ENCODE results near the gene RBMS3. TPM values are rescaled to one million over a fixed set of nuclear protein-coding genes. Genes with fewer than 3 reads are reported as not detected.

RBMS3 gene
- total RNA-seq, 3 donors from 2014 or later, result 4.6 to 53.6 (median 11.7) TPM

- H3K9me3 ChIP-seq, result no peaks in the 10 kb centered on the region
- DNase-seq, result no peak
- ATAC-seq, result no peak
- no peak for TF ChIP-seq CTCF (IDR thresholded peaks at IDR 0.05)
- no peaks in the 10 kb centered on the region for H3K4me1 ChIP-seq (ENCODE audit: low read depth)
- intact Hi-C loops (cut with DNase I, micrococcal nuclease), result no loop called here
- H3K36me3 ChIP-seq (ENCODE audit: low read depth), result no peaks in the 10 kb centered on the region
- no peak overlapping the region for H3K4me3 ChIP-seq
Measured at GRCh38 chr3:29267226-29267625, 13.6 kb upstream of the RBMS3 start.

- DNase-seq (no peak), ATAC-seq (no peak)
- no peak for TF ChIP-seq CTCF (IDR thresholded peaks at IDR 0.05)
- Histone ChIP-seq H3K36me3 (ENCODE audit: low read depth) (no peaks in the 10 kb centered on the region), H3K4me3 (no peak overlapping the region), H3K4me1 (ENCODE audit: low read depth) (no peaks in the 10 kb centered on the region), H3K9me3 (no peaks in the 10 kb centered on the region)
- intact Hi-C loops (cut with DNase I, micrococcal nuclease), result no loop called here
Measured at GRCh38 chr3:29268651-29269050, 12.2 kb upstream of the RBMS3 start.

GRCh38 chr3:29270752-29271151 lies 10.1 kb upstream of the RBMS3 start:
- no peaks in the 10 kb centered on the region for H3K36me3 ChIP-seq (ENCODE audit: low read depth)
- no peaks in the 10 kb centered on the region for H3K4me1 ChIP-seq (ENCODE audit: low read depth)
- ATAC-seq (no peak), DNase-seq (no peak)
- TF ChIP-seq CTCF (IDR thresholded peaks at IDR 0.05), result no peak
- H3K9me3 ChIP-seq, result no peaks in the 10 kb centered on the region
- H3K4me3 ChIP-seq, result no peak overlapping the region
- intact Hi-C loops (cut with DNase I, micrococcal nuclease), result no loop called here

GRCh38 chr3:29271475-29271874 lies 9.4 kb upstream of the RBMS3 start:
- Histone ChIP-seq H3K4me3 (no peak overlapping the region), H3K9me3 (no peaks in the 10 kb centered on the region), H3K4me1 (ENCODE audit: low read depth) (no peaks in the 10 kb centered on the region), H3K36me3 (ENCODE audit: low read depth) (no peaks in the 10 kb centered on the region)
- TF ChIP-seq CTCF (IDR thresholded peaks at IDR 0.05), result no peak
- intact Hi-C loops (cut with DNase I, micrococcal nuclease), result no loop called here
- ATAC-seq (no peak), DNase-seq (no peak)

GRCh38 chr3:29274667-29275066 lies 6.2 kb upstream of the RBMS3 start:
- intact Hi-C loops (cut with DNase I, micrococcal nuclease), result no loop called here
- H3K4me1 ChIP-seq (ENCODE audit: low read depth), result no peaks in the 10 kb centered on the region
- no peaks in the 10 kb centered on the region for H3K36me3 ChIP-seq (ENCODE audit: low read depth)
- no peak for ATAC-seq
- no peak for TF ChIP-seq CTCF (IDR thresholded peaks at IDR 0.05)
- H3K9me3 ChIP-seq, result no peaks in the 10 kb centered on the region
- no peak for DNase-seq
- H3K4me3 ChIP-seq, result no peak overlapping the region

- Histone ChIP-seq H3K4me3 (no peak overlapping the region), H3K4me1 (ENCODE audit: low read depth) (no peaks in the 10 kb centered on the region), H3K36me3 (ENCODE audit: low read depth) (no peaks in the 10 kb centered on the region), H3K9me3 (no peaks in the 10 kb centered on the region)
- intact Hi-C loops (cut with DNase I, micrococcal nuclease), result no loop called here
- no peak for TF ChIP-seq CTCF (IDR thresholded peaks at IDR 0.05)
- ATAC-seq (no peak), DNase-seq (peak in 1 of 3 donors; percentile 7)
Measured at GRCh38 chr3:29275309-29275708, 5.6 kb upstream of the RBMS3 start.
